Fibroblast of skin of left quadriceps (primary cell): ENCODE data around the gene GALC.
"Not testable (repeated sequence)": the region's sequence is repeated elsewhere in the genome, so short reads cannot be mapped to it uniquely, and the experiment has no call there.

Experiments
- DNase-seq, 2 experiments: peaks; one replicate each; pipeline ENCODE4 v3.0.0-alpha.2; 2013; ENCODE audit warnings: low read depth in 2 of 2

GALC gene

GRCh38 chr14:87992718-87993628 is at the start of gene GALC:
TSS of gene GALC (minus strand) at chr14:87993182. CDS start at chr14:87993164, 18 bp downstream.
- peak; percentile 77 to 80 for DNase-seq

GRCh38 chr14:88040146-88040545 is 47.2 kb upstream of the GALC start:
- DNase-seq = no peak

- DNase-seq = no peak
Observed at GRCh38 chr14:88039197-88039596, 46.2 kb upstream of the GALC start.

GRCh38 chr14:88037325-88037724 is 44.3 kb upstream of the GALC start:
- DNase-seq = no peak

DNA sequence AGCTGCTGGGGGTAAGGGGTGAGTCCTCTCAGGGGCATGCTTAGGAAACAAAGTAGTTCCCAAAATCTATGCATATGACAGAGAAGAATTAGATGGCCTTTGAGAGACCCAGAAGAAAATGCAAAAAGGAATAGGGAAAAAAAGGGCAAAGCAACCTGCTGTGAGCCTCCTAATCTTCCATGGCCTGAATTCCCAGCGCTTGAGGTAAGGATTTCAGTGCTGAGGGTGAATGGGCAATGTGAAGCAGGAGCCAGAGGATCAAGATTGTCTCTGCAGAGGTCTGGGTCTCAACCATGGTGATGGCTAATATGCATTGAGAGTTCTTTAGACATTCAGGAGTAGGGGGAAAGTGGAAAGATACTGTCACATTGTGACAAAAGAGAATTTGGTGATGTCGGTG is 43.4 kb upstream of the GALC start:
- no peak for DNase-seq

DNA sequence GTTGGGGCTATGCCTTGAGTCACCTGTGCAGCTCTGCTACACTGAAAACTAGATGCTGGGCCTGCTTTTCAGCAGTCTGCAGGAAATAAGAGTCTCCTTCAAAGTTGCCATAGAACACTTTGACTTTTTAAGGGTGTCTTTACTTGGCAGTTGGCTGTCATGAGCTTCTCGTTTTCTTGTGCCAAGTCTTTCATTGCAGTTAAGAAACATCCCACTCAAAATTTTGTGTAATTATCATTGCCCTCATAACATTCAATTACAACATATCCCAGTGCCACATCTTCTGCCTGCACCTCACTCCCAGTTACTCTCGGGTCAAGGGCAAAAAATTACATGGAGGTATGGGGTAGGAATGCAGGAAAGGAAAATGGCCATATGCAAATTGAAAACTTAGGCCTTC is 41.1 kb upstream of the GALC start:
- DNase-seq = no peak

- no peak for DNase-seq
Observed at GRCh38 chr14:88032373-88032772, 39.4 kb upstream of the GALC start.

DNA sequence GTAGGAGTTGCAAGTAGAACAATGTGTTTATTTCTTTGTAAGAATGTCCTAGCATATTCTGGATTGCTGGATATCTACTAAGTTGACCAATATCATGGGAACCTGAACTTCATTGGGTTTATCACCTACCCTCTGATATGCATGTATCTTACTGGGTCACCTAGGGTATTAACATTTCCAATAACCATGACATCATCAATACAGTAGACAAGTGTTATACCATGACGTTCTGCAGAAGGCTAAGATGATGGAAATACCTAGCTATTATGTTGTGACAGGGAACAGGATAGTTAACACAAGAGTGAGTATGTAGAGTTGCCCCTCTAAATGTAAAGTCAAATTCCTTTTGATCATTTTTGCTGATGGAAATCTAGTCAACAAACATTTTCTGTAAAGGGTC is 37.9 kb upstream of the GALC start:
- DNase-seq = no peak

DNA sequence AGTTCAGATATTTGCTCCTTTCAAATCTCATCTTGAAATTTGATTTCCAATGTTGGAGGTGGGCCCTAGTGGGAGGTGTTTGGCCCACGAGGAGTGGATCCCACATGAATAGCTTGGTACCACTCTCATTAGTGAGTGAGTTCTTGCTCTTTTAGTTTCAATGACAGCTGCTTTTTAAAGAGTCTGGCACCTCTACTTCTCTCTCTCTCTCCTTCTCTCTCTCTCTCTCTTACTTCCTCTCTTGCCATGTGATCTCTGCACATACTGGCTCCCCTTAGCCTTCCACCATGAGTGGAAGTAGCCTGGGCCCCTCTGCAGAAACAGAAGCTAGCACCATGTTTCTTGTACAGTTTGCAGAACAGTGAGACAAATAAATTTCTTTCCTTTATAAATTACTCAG is 37.1 kb upstream of the GALC start:
- no peak for DNase-seq

DNA sequence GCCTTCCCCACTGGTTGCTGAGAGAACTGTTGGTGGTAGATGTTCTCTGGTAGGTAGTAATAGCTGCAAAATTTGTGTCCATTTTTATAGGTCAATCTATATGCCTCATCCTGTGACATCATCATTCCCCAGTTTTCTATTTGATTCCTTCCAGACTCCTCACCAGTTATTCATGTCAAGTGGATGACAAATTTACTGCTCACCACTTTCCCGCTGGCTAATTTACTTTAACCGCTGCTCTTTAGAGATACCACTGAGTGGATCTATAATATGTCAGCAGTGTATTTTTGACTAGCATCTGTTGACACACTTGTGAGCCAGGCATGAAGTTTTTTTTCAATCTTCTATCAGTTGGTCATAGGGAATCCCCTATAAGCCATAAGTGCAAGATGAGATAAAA is 36.5 kb upstream of the GALC start:
- no peak for DNase-seq

DNA sequence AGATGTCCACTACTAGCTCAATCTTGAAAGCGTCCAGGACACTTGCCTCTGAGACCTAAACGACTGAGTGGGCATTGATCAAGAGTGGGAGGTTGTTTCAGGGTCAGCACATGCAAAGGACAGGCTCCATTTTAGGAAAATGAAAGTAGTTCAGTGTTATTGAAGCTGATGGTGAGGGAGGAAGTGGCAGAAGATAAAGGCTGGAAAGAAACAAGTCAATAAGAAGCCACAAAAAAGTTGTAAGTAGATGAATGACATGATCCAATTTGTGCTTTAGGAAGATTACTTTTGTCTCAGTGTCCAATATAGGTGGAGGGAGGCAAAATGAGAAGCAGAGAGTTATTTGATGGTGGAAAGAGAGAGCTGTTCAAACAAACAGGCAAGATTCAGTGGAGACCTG is 33.9 kb upstream of the GALC start:
- DNase-seq = no peak

DNA sequence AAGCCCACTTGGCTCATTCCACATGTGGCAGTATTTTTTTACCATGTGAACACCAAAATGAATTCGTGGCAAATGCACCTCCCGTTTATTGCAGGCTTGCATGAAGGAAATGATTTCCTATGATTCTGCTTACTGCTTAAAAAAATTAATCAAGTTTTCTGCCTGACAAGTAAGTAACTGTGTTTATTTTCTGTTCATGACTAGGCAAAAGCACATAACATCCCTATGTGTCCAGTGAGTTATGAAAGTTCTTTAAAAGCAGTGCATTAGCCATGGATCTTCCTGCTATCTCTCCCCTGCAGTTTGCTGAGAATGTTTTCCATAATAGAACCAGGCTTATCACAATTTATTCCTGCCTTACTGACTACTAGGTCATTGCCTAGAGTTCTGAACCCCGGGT is 32.3 kb upstream of the GALC start:
- no peak for DNase-seq

GRCh38 chr14:88024252-88025086 is 31.5 kb upstream of the GALC start:
- not testable (repeated sequence) for DNase-seq

DNA sequence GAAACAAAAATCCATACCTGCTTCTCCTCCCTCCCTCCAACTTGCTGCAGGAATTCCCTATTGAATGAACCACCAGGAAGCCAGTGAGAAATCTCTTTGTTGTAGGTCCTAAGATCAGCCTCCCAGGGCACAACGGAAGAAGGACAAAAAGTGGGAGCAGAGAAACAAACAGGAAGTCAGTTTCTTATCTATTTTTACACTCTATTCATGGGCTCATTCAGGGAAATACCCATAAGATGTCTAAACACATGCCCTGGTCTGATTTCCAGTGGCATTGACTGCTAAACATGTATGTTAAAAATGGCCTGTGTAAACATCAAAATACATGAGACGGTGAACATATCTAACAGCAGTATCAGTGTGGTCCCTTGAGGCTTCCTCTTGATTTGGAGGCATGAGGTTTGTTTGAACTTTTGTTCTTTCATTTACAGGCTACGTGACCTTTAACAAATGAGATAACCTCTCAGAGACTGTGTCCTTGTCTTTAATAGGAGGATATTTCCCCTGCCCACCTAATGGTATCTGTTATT is 30.7 kb upstream of the GALC start:
- DNase-seq = no peak

DNA sequence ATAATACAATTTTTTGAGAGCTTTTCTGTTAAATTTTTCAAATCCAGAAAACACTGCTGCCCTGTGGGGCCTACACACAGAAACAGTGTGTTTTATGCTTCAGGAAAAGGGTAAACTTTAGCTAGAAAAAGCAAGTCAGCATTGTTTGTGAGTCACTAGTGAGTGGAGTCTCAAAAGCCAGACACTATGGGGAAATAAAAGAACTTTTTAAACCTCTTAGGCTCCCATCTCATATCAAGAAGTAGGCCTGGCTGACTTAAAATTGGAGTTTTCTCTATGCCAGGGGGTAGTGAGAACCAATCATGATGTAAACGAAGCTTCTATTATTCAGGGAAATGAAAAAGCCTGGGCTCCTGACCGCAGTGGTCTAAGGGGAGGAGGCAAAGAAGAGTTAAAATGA is 24.6 kb upstream of the GALC start:
- no peak for DNase-seq

DNA sequence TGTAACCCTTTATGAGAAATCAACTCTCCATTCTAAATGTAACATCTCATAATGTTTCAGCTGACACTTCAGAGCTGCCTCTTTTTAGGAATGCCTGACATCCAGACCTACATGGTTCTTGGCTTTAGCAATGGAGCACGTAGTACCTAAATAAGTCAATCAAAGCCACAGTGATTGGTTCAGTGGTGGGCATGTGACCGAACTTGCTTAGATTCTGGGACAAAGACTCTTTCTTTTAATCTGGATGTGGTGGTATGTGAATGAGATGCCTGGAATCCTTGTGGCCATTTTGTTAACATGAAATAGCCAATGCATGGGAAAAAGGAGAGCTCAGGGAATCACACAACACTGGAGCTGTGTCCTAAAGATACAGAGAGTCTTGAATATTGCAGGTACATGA is 23.8 kb upstream of the GALC start:
- DNase-seq = no peak

GRCh38 chr14:88013750-88014349 is 20.9 kb upstream of the GALC start:
- DNase-seq = peak in 1 of 2 experiments; percentile 35

DNA sequence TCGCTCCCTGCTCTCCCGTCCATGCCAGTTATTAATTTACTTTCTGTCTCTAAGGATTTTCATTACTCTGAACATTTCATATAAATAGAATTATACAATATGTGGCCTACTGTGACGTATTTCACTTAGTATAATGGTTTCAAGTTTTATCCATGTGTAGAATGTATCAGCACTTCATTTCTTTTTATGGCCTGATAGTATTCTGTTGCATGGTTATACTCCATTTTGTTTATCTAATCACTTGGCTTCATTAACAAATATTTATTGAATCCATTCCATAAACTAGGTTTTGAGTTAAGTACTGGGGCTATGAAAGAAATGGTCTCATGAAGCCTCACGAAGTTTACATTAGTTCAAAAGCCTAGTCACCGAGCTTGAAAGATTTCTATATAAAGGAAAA is 19.5 kb upstream of the GALC start:
- no peak for DNase-seq

DNA sequence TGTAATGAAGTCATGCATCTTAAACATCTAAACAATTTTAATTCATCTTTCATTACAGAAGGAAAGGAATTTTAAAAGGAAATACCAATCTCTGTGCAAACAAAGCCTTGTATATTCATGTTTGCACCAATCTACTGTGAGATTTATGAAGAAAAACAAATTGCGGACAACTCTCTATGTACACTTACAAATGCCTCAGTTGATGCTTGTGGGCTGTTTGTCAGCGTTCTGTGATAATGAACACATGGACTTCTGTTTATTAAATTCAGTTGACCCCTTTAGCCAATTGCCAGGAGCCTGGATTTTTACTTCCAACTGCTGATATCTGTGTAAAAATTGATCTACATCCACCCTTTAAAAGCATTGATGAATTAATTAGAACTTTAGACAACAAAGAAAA is 17.3 kb upstream of the GALC start:
- DNase-seq = no peak

DNA sequence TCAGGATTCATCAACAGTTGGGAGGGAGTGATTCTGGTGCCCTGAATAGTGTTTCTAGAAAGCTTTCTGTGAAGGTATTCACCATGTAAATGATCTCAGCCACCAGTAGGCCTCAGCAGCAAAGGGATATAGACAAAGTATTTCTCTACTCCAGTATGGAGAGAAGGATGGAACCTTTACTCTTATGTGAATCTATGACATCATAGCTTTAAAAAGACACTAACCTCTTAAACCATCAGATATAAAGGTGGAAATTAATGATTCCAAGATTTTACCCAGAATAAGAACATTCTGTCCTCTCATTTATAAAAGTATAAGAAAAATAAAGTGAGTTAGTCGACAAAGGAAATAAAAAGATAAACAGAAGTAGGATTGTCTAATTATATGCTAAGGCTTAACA is 16.5 kb upstream of the GALC start:
- no peak for DNase-seq

- no peak for DNase-seq
Observed at GRCh38 chr14:88008039-88008742, 15.2 kb upstream of the GALC start.

DNA sequence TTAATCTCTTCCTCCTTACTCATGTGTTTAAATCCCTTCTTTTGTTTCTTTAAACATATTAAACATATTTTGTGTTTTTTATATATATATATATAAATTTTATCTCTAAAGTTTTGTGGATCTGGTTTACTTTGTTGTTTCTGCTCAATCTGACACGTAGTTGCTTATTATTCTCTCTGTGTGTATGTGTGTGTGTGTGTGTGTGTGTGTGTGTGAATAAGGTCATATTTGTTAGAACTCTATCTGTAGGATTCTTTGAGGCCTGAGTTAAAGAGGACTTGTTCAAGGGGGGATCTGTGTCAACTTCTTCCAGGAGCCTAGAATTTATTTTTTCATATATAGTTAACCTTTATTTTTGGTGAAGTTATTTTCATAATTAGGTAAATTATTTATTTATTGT is 14.6 kb upstream of the GALC start:
- no peak for DNase-seq
